H1 (cell line): ENCODE measurements around the gene PASK. TPM values are rescaled to one million over a fixed set of nuclear protein-coding genes. Genes with fewer than 3 reads are reported as not detected.

Source experiments
- CTCF ChIA-PET: fragments of 300-600 bp; sonication (Branson Sonifier 250); formaldehyde crosslinking; loops from one replicate; lab custom pipeline; 2021; ENCODE audit not compliant: partially characterized antibody; lab: Charles Lee
- POLR2A ChIA-PET: fragments of 300-600 bp; sonication (Branson Sonifier 250); formaldehyde crosslinking; loops from one replicate; lab custom pipeline; 2021; ENCODE audit warnings: inconsistent platforms; ENCODE audit not compliant: partially characterized antibody; lab: Charles Lee
- DNase-seq, 2 experiments: peaks; one replicate each; pipeline versions ENCODE4 v3.0.0 to v3.0.0-alpha.2; 2010 to 2022; ENCODE audit warnings: low spot score in 2 of 2, low read depth in 1 of 2, mixed read lengths in 1 of 2
- FAIRE-seq: peaks from 2 replicates; lab custom pipeline; 2011; peaks lifted over from hg19 to GRCh38; lab: Jason Lieb, UNC
- H2AFZ ChIP-seq: 2 replicates; pipeline ENCODE4 v1.8.1; 2012; ENCODE audit warnings: low read length, inconsistent platforms
- H2AK5ac ChIP-seq: 2 replicates; pipeline ENCODE4 v1.6.1; 2013; ENCODE audit warnings: low read depth, low read length
- H2BK120ac ChIP-seq: replicated peaks from 2 replicates; pipeline ENCODE3; 2013; ENCODE audit warnings: low read depth, low read length, inconsistent platforms
- H2BK12ac ChIP-seq: 2 replicates; pipeline ENCODE4 v1.6.1; 2013; ENCODE audit warnings: low read depth, low read length
- H2BK15ac ChIP-seq: 2 replicates; pipeline ENCODE4 v1.6.1; 2013; ENCODE audit warnings: low read length
- H2BK20ac ChIP-seq: 2 replicates; pipeline ENCODE4 v1.6.1; 2013; ENCODE audit warnings: low read length
- H2BK5ac ChIP-seq: 2 replicates; pipeline ENCODE4 v1.6.1; 2013; ENCODE audit warnings: low read depth, low read length
- H3K14ac ChIP-seq: 2 replicates; pipeline ENCODE4 v1.6.1; 2013; ENCODE audit warnings: inconsistent platforms; ENCODE audit not compliant: insufficient read length
- H3K18ac ChIP-seq: 2 replicates; pipeline ENCODE4 v1.6.1; 2013; ENCODE audit warnings: low read length; ENCODE audit errors: extremely low read depth
- H3K23ac ChIP-seq: 2 replicates; pipeline ENCODE4 v1.6.1; 2013; ENCODE audit warnings: inconsistent platforms; ENCODE audit not compliant: insufficient read length
- H3K23me2 ChIP-seq: 2 replicates; pipeline ENCODE4 v1.6.1; 2013; ENCODE audit warnings: low read depth, low read length
- H3K27ac ChIP-seq: 2 replicates; pipeline ENCODE4 v1.6.1; 2011; ENCODE audit warnings: low read depth, low read length, inconsistent platforms
- H3K27me3 ChIP-seq, 4 experiments: replicated peaks in 1 of 4; 1 replicate in 1 of 4; 2 replicates in 3 of 4; pipeline versions ENCODE4 v1.6.1 to v1.8.1; 2011 to 2013; ENCODE audit warnings: low read length in 3 of 4, mild to moderate bottlenecking in 3 of 4, inconsistent platforms in 2 of 4, mixed read lengths in 2 of 4, moderate library complexity in 1 of 4; ENCODE audit not compliant: control insufficient read depth in 3 of 4, insufficient read depth in 3 of 4; ENCODE audit errors: extremely low read depth in 1 of 4
- H3K36me3 ChIP-seq, 4 experiments: 2 replicates each; pipeline versions ENCODE4 v1.6.1 to v1.8.1; 2011 to 2013; ENCODE audit warnings: mild to moderate bottlenecking in 4 of 4, low read length in 3 of 4, moderate library complexity in 2 of 4, control low read depth in 1 of 4, inconsistent platforms in 1 of 4; ENCODE audit not compliant: insufficient read depth in 4 of 4, control insufficient read depth in 2 of 4
- H3K4ac ChIP-seq: replicated peaks from 2 replicates; pipeline ENCODE3; 2013; ENCODE audit warnings: low read length, low read depth, mixed read lengths, inconsistent platforms; ENCODE audit not compliant: insufficient read length
- H3K4me1 ChIP-seq, 4 experiments: replicated peaks in 1 of 4; 1 replicate in 1 of 4; 2 replicates in 3 of 4; pipeline versions ENCODE4 v1.6.1 to v1.8.1; 2011 to 2013; ENCODE audit warnings: low read length in 3 of 4, inconsistent platforms in 2 of 4, mixed read lengths in 1 of 4; ENCODE audit not compliant: insufficient read depth in 4 of 4, control insufficient read depth in 3 of 4
- H3K4me2 ChIP-seq, 2 experiments: 2 replicates each; pipeline versions ENCODE4 v1.6.1 to v1.8.1; 2011 to 2013; ENCODE audit warnings: low read depth in 2 of 2, low read length in 2 of 2, control low read depth in 1 of 2, inconsistent platforms in 1 of 2, mild to moderate bottlenecking in 1 of 2; ENCODE audit not compliant: insufficient read depth in 1 of 2
- H3K4me3 ChIP-seq, 4 experiments: fragments of 200-600, 300-600 bp in 1 of 4; sonication (generic), shearing (Covaris generic), sonication (Bioruptor Twin) in 1 of 4; 2 replicates each; pipeline versions ENCODE4 v1.5.1 to v1.8.1; 2011 to 2016; ENCODE audit warnings: low read length in 4 of 4, low read depth in 3 of 4, control low read depth in 2 of 4, inconsistent platforms in 2 of 4, mild to moderate bottlenecking in 2 of 4, mixed read lengths in 1 of 4, moderate library complexity in 1 of 4; ENCODE audit not compliant: insufficient read depth in 2 of 4; ENCODE audit errors: extremely low read depth in 1 of 4
- H3K56ac ChIP-seq: replicated peaks from 2 replicates; pipeline ENCODE3; 2013; ENCODE audit warnings: low read depth, mild to moderate bottlenecking, mixed read lengths, low read length, inconsistent platforms; ENCODE audit not compliant: insufficient read length
- H3K79me1 ChIP-seq: 2 replicates; pipeline ENCODE4 v1.6.1; 2013; ENCODE audit warnings: low read depth, low read length, control low read depth
- H3K79me2 ChIP-seq, 2 experiments: 2 replicates each; pipeline versions ENCODE4 v1.6.1 to v1.8.1; 2012 to 2013; ENCODE audit warnings: low read length in 2 of 2, mild to moderate bottlenecking in 2 of 2, inconsistent platforms in 1 of 2; ENCODE audit not compliant: insufficient read depth in 2 of 2, control insufficient read depth in 1 of 2
- H3K9ac ChIP-seq, 4 experiments: replicated peaks in 1 of 4; 1 replicate in 1 of 4; 2 replicates in 3 of 4; pipeline versions ENCODE4 v1.6.1 to v1.8.1; 2011 to 2013; ENCODE audit warnings: low read depth in 3 of 4, low read length in 3 of 4, control low read depth in 2 of 4, mild to moderate bottlenecking in 2 of 4, moderate library complexity in 2 of 4, inconsistent platforms in 1 of 4; ENCODE audit errors: extremely low read depth in 1 of 4
- H3K9me3 ChIP-seq, 2 experiments: 2 replicates each; pipeline versions ENCODE4 v1.6.1 to v1.8.1; 2012 to 2013; ENCODE audit warnings: mild to moderate bottlenecking in 2 of 2, moderate library complexity in 2 of 2, control low read depth in 1 of 2, inconsistent platforms in 1 of 2, low read depth in 1 of 2, low read length in 1 of 2, mixed read lengths in 1 of 2; ENCODE audit not compliant: insufficient read depth in 2 of 2
- H4K20me1 ChIP-seq, 2 experiments: replicated peaks in 1 of 2; 2 replicates each; pipeline versions ENCODE3 to v1.8.1; 2011 to 2013; ENCODE audit warnings: inconsistent platforms in 2 of 2, low read length in 2 of 2, mild to moderate bottlenecking in 1 of 2; ENCODE audit not compliant: insufficient read depth in 2 of 2, control insufficient read depth in 1 of 2
- H4K5ac ChIP-seq: 2 replicates; pipeline ENCODE4 v1.6.1; 2013; ENCODE audit warnings: low read length, low read depth, mixed read lengths, inconsistent platforms; ENCODE audit not compliant: insufficient read length
- H4K8ac ChIP-seq: 2 replicates; pipeline ENCODE4 v1.8.0; 2013; ENCODE audit warnings: mild to moderate bottlenecking, moderate library complexity, low read length, inconsistent platforms; ENCODE audit not compliant: insufficient read depth; ENCODE audit errors: extremely low read depth
- H4K91ac ChIP-seq: replicated peaks from 2 replicates; pipeline ENCODE3; 2013; ENCODE audit warnings: low read length, mixed read lengths, inconsistent platforms; ENCODE audit not compliant: insufficient read length
- SP4 ChIP-seq: IDR thresholded peaks from 2 replicates; pipeline ENCODE4 v1.6.1; 2012; ENCODE audit warnings: low read length, inconsistent platforms
- WGBS, 2 experiments: shearing (Covaris generic) in 1 of 2; methylation state at CpG; one replicate each; pipeline versions ENCODE4 v1.1.6 to v1.1.7; 2013 to 2015; ENCODE audit warnings: low lambda C conversion rate in 2 of 2, mixed read lengths in 2 of 2, inconsistent platforms in 1 of 2, low coverage in 1 of 2, missing lambda C conversion rate in 1 of 2; ENCODE audit not compliant: insufficient replicate concordance in 2 of 2, insufficient coverage in 1 of 2, insufficient read length in 1 of 2; ENCODE audit errors: extremely low coverage in 1 of 2, missing lambda C conversion rate in 1 of 2; 5-methylcytosine and 5-hydroxymethylcytosine counted together
- polyA plus RNA-seq, 7 experiments: library from polyadenylated mRNA; depleted of rRNA in 3 of 7; stranded (reverse) in 5 of 7; unstranded in 2 of 7; fragments of >200 nt in 5 of 7; fragments of 200-250 nt in 2 of 7; gene quantifications; 1 replicate in 5 of 7; 2 replicates in 1 of 7; 4 replicates in 1 of 7; pipeline versions ENCODE4 v1.2.1 to v1.2.3, GENCODE V29; 2011 to 2013; ENCODE audit warnings: missing spikeins in 2 of 7, mixed read lengths in 2 of 7
- total RNA-seq: library from RNA; stranded (reverse); fragmentation: NEBNext Ultra II Directional; extraction: Animal tissue kit (Norgen Biotek cat#: 25700); gene quantifications from 2 replicates; pipeline ENCODE4 v1.2.1, GENCODE V29; 2021

Gene PASK
- total and polyA plus RNA-seq, 2 of the 8 experiments (the other 6 are each of a cell fraction or from before 2014, with no cell fraction given), result 20.5 to 66.1 TPM

DNA sequence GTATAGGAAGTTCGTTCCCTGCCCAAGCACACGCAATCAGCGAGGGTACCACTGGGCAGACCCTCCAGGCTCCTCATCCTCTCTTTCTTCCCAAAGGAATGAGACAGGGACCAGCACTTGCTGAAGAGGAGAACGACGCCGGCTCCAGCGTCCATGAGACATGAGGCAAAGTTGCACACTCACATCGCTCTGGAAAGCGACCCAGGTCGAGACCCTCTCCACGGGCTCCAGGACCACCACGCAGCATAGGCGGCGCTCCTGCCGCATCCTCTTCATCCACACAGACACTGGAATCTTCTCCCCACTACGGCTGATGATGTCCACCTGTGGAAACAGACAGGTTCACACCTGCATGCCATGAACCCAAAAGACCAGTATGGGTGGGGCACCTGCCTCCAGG lies 10.8 kb downstream of the PASK start:
- H4K5ac ChIP-seq, result no peak overlapping the region
- H2BK15ac ChIP-seq, result no peak overlapping the region
- ChIA-PET POLR2A (no interaction called here), CTCF (interaction anchor here (1.4 kb wide), 1 partner anchor 19 kb away, joined by 3 read pairs; no protein-coding TSS in a partner anchor)
- WGBS, 2 experiments, result 96% methylated on average over 16 of the region's 16 CpGs; no CpG with 5 or more reads in 1 of the 2 experiments
- H2BK12ac ChIP-seq, result no peak overlapping the region
- H2AFZ ChIP-seq, result no peak overlapping the region
- H3K79me1 ChIP-seq, result no peaks in the 10 kb centered on the region; the same call in 1 of the 2 replicates
- H2BK20ac ChIP-seq, result no peak overlapping the region
- H3K36me3 ChIP-seq, result peaks cover 6 to 29% (median 16%) of the 10 kb centered on the region in 4 experiments; a peak in 7 of 8 replicates
- no peak overlapping the region for H3K14ac ChIP-seq
- no peak overlapping the region for H3K4me2 ChIP-seq
- H3K27ac ChIP-seq, result no peak overlapping the region
- no peak overlapping the region for H3K9ac ChIP-seq
- no peak overlapping the region; the same call in 1 of the 2 replicates for H4K8ac ChIP-seq
- H3K9me3 ChIP-seq, result no peaks in the 10 kb centered on the region
- no peaks in the 10 kb centered on the region for H3K79me2 ChIP-seq
- H3K4me3 ChIP-seq, result no peak overlapping the region
- peaks cover 0 to 13% of the 10 kb centered on the region in 2 experiments for H4K20me1 ChIP-seq
- H2BK5ac ChIP-seq, result no peak overlapping the region
- no peaks in the 10 kb centered on the region; a peak in 1 of 7 replicates for H3K27me3 ChIP-seq
- H3K18ac ChIP-seq, result no peak overlapping the region
- H2AK5ac ChIP-seq, result no peak overlapping the region
- no peak overlapping the region for H3K23ac ChIP-seq
- no peak overlapping the region for H4K91ac ChIP-seq
- no peak overlapping the region for H2BK120ac ChIP-seq
- FAIRE-seq (no peak), DNase-seq (no peak)
- H3K23me2 ChIP-seq, result no peaks in the 10 kb centered on the region
- H3K4me1 ChIP-seq, result no peaks in the 10 kb centered on the region
- H3K56ac ChIP-seq, result no peak overlapping the region
- H3K4ac ChIP-seq, result no peak overlapping the region
- TF ChIP-seq SP4, result no peak
